HepG2 (cell line): ENCODE results near the gene MLX. TPM values are rescaled to one million over a fixed set of nuclear protein-coding genes. Genes with fewer than 3 reads are reported as not detected.
A peak's percentile ranks its signal among the peaks of the same experiment; 100 is the strongest.

Experiments
- BHLHE40 ChIP-seq: IDR thresholded peaks from 2 replicates; pipeline ENCODE4 v1.6.1; 2011; ENCODE audit warnings: low read length, improper control_type of control experiment
- HNF4A ChIP-seq: sonication (generic); formaldehyde crosslinking; IDR thresholded peaks from 2 replicates; pipeline ENCODE4 v1.4.0; 2020; ENCODE audit warnings: missing genetic modification reagents
- MAZ ChIP-seq, 2 experiments: sonication (generic) in 1 of 2; formaldehyde crosslinking in 1 of 2; IDR thresholded peaks; 2 replicates each; pipeline versions ENCODE4 v1.5.0 to v1.6.1; 2012 to 2020; ENCODE audit warnings: low read depth in 2 of 2, mild to moderate bottlenecking in 2 of 2, borderline replicate concordance in 1 of 2, improper control_type of control experiment in 1 of 2, low read length in 1 of 2, missing genetic modification reagents in 1 of 2, moderate library complexity in 1 of 2
- SALL2 ChIP-seq: sonication (generic); formaldehyde crosslinking; IDR thresholded peaks from 2 replicates; pipeline ENCODE4 v1.8.1; 2023; ENCODE audit warnings: mild to moderate bottlenecking, missing genetic modification reagents, inconsistent platforms
- SP4 ChIP-seq: sonication (generic); formaldehyde crosslinking; IDR thresholded peaks from 2 replicates; pipeline ENCODE4 v1.8.1; 2023; ENCODE audit warnings: mild to moderate bottlenecking, missing genetic modification reagents
- ZBTB20 ChIP-seq: sonication (generic); formaldehyde crosslinking; IDR thresholded peaks from 2 replicates; pipeline ENCODE4 v1.8.1; 2023; ENCODE audit warnings: missing genetic modification reagents, low read depth, mild to moderate bottlenecking, borderline replicate concordance
- ZNF430 ChIP-seq: sonication (generic); formaldehyde crosslinking; IDR thresholded peaks from 2 replicates; pipeline ENCODE4 v1.9.0; 2021; ENCODE audit warnings: mild to moderate bottlenecking, missing genetic modification reagents
- ZNF557 ChIP-seq: sonication (generic); formaldehyde crosslinking; IDR thresholded peaks from 2 replicates; pipeline ENCODE4 v1.4.0; 2020; ENCODE audit warnings: missing genetic modification reagents
- ZNF598 ChIP-seq: sonication (generic); formaldehyde crosslinking; IDR thresholded peaks from 2 replicates; pipeline ENCODE4 v1.5.1; 2020; ENCODE audit warnings: mild to moderate bottlenecking, missing genetic modification reagents, borderline replicate concordance
- ZNF7 ChIP-seq: IDR thresholded peaks from 2 replicates; pipeline ENCODE4 v1.6.1; 2016; ENCODE audit warnings: missing biosample characterization, missing genetic modification reagents
- polyA plus RNA-seq, 8 experiments: library from polyadenylated mRNA; depleted of rRNA in 3 of 8; stranded (reverse) in 7 of 8; unstranded in 1 of 8; fragments of >200 nt; fragmentation: Illumina TruSeq in 4 of 8; extraction: Trizol in 4 of 8; gene quantifications; 2 replicates each; pipeline versions ENCODE4 v1.2.1 to v1.2.3, GENCODE V29; 2011 to 2016; ENCODE audit warnings: low read depth in 4 of 8, missing spikeins in 1 of 8, mixed read lengths in 1 of 8; ENCODE audit not compliant: insufficient read depth in 1 of 8
- total RNA-seq, 5 experiments: library from RNA; depleted of rRNA; stranded (reverse); fragments of >200 nt; fragmentation: Illumina TruSeq; extraction: Trizol; gene quantifications; 2 replicates each; pipeline ENCODE4 v1.2.3, GENCODE V29; 2016; ENCODE audit warnings: low read depth in 1 of 5
- TF ChIP-seq, protein P1 (sequence below): sonication (generic); formaldehyde crosslinking; IDR thresholded peaks from 2 replicates; pipeline ENCODE4 v1.5.1; 2020; ENCODE audit warnings: mild to moderate bottlenecking, missing genetic modification reagents, moderate library complexity
- TF ChIP-seq, protein P2 (sequence below): sonication (generic); formaldehyde crosslinking; IDR thresholded peaks from 2 replicates; pipeline ENCODE4 v1.4.0; 2020; ENCODE audit warnings: mild to moderate bottlenecking, missing genetic modification reagents
- TF ChIP-seq, protein P3 (sequence below): IDR thresholded peaks from 2 replicates; pipeline ENCODE4 v1.6.1; 2012; ENCODE audit warnings: inconsistent platforms

MLX gene
- total and polyA plus RNA-seq, 2 of the 13 experiments (the other 11 are each of a cell fraction or from before 2014, with no cell fraction given), result 38.9 to 74.4 TPM

DNA sequence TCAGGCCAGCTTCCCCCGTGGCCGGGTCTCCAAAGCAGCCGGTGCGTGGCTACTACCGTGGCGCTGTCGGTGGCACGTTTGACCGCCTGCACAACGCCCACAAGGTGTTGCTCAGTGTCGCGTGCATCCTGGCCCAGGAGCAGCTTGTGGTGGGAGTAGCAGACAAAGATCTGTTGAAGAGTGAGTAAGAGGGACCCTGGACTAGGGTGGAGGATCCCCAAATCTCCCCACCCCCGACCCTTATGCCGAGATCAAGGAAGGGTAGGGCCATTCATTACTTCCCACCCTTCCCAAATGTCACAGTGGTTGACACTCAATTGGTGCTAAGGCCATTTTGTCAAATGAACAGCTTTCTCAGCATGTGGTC lies 3.8 kb upstream of the MLX start (continued):
- TF ChIP-seq, protein P1, sequence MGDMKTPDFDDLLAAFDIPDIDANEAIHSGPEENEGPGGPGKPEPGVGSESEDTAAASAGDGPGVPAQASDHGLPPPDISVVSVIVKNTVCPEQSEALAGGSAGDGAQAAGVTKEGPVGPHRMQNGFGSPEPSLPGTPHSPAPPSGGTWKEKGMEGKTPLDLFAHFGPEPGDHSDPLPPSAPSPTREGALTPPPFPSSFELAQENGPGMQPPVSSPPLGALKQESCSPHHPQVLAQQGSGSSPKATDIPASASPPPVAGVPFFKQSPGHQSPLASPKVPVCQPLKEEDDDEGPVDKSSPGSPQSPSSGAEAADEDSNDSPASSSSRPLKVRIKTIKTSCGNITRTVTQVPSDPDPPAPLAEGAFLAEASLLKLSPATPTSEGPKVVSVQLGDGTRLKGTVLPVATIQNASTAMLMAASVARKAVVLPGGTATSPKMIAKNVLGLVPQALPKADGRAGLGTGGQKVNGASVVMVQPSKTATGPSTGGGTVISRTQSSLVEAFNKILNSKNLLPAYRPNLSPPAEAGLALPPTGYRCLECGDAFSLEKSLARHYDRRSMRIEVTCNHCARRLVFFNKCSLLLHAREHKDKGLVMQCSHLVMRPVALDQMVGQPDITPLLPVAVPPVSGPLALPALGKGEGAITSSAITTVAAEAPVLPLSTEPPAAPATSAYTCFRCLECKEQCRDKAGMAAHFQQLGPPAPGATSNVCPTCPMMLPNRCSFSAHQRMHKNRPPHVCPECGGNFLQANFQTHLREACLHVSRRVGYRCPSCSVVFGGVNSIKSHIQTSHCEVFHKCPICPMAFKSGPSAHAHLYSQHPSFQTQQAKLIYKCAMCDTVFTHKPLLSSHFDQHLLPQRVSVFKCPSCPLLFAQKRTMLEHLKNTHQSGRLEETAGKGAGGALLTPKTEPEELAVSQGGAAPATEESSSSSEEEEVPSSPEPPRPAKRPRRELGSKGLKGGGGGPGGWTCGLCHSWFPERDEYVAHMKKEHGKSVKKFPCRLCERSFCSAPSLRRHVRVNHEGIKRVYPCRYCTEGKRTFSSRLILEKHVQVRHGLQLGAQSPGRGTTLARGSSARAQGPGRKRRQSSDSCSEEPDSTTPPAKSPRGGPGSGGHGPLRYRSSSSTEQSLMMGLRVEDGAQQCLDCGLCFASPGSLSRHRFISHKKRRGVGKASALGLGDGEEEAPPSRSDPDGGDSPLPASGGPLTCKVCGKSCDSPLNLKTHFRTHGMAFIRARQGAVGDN (CRISPR knock-in tag), result peak; percentile 63; the same call in 1 of the 2 replicates
- no peak for TF ChIP-seq HNF4A (CRISPR knock-in tag)
- TF ChIP-seq SALL2 (CRISPR knock-in tag), result peak; percentile 61; the same call in 1 of the 2 replicates
- peak; percentile 69 for TF ChIP-seq BHLHE40
- 0 out of 2 replicates have a peak, but pooled peaks have one; percentile 41 for TF ChIP-seq ZNF557
- no peak for TF ChIP-seq MAZ (IDR thresholded peaks at IDR 0.05; ENCODE audit: borderline replicate concordance, low read depth, low read length)
- 0 out of 2 replicates have a peak, but pooled peaks have one; percentile 14 for TF ChIP-seq MAZ (CRISPR knock-in tag; IDR thresholded peaks at IDR 0.05; ENCODE audit: low read depth)
- 0 out of 2 replicates have a peak, but pooled peaks have one; percentile 7 for TF ChIP-seq ZNF598
- TF ChIP-seq ZNF7 (CRISPR knock-in tag), result 0 out of 2 replicates have a peak, but pooled peaks have one; percentile 0
- TF ChIP-seq ZNF430 (CRISPR knock-in tag), result 0 out of 2 replicates have a peak, but pooled peaks have one; percentile 7
- TF ChIP-seq ZBTB20 (CRISPR knock-in tag), result no peak
- peak; percentile 35; the same call in 1 of the 2 replicates for TF ChIP-seq SP4 (CRISPR knock-in tag)
- TF ChIP-seq, protein P2, sequence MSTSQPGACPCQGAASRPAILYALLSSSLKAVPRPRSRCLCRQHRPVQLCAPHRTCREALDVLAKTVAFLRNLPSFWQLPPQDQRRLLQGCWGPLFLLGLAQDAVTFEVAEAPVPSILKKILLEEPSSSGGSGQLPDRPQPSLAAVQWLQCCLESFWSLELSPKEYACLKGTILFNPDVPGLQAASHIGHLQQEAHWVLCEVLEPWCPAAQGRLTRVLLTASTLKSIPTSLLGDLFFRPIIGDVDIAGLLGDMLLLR (CRISPR knock-in tag), result no peak
- TF ChIP-seq, protein P3, sequence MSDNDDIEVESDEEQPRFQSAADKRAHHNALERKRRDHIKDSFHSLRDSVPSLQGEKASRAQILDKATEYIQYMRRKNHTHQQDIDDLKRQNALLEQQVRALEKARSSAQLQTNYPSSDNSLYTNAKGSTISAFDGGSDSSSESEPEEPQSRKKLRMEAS, result 0 out of 2 replicates have a peak, but pooled peaks have one; percentile 1
